ENCODE measurements around the gene TMEM132E. TPM values are rescaled to one million over a fixed set of nuclear protein-coding genes. Genes with fewer than 3 reads are reported as not detected.

Gene TMEM132E
- total and polyA plus RNA-seq, 12 donors = 0.07 to 1.1 (median 0.23) TPM; not detected in 1

DNA sequence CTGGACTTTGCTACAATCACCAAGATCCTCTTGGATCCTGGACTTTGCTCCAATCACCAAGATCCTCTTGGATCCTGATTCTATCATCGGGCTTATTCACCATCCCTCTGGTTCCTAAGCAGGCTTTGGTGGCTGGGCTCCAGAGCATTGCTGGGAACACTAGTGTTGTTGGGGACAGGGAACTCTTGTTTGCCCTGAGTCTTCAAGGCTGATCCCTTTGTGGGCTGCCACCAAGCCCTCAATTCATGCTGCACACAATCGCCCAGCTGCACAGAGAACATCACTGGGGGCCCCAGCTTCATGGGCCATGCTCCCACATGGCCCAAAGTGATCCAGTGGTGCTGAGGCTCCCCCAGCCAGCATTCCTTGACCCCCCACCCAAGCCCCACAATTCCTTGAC, 88.3 kb downstream of the TMEM132E start:
- TF ChIP-seq POLR2A (IDR thresholded peaks at IDR 0.05) (no peak), CTCF (IDR thresholded peaks at IDR 0.05) (no peak)
- 63 to 79% (median 67%) methylated on average over 1 to 2 of the region's 2 CpGs for WGBS, 4 donors
- Histone ChIP-seq H3K27me3 (no peaks in the 10 kb centered on the region), H3K4me3 (no peak overlapping the region), H3K4me1 (replicated peaks in 1 of 2) (no peaks in the 10 kb centered on the region), H3K36me3 (replicated peaks in 1 of 2) (no peaks in the 10 kb centered on the region), H3K9me3 (replicated peaks in 1 of 3) (no peaks in the 10 kb centered on the region), H3K27ac (no peak overlapping the region)
- no peak for DNase-seq
- intact Hi-C loops (cut with DNase I) = no loop called here

DNA sequence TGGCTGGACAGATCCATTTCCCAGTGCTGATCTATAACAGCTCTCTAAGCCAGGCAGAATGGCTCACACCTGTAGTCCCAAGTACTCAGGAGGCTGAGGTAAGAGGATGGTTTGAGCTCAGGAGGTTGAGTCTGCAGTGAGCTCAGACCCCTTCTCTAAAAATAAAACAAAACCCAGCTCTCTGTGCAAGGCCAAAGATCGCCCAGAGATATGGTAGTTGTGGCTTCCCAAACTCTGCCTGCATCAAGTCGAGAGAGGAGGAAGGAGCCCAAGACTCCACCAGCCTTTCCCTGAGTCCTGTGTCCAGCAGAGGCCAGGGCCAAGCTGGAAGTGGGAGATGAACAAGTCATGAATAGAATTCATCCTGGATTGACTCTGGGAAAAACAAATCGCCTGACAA, 88.8 kb downstream of the TMEM132E start:
- no peak for DNase-seq
- no peaks in the 10 kb centered on the region for H3K4me1 ChIP-seq (replicated peaks in 1 of 2)
- H3K36me3 ChIP-seq (replicated peaks in 1 of 2) = no peaks in the 10 kb centered on the region
- no peak overlapping the region for H3K27ac ChIP-seq
- intact Hi-C loops (cut with DNase I) = no loop called here
- TF ChIP-seq CTCF (IDR thresholded peaks at IDR 0.05) = no peak
- no peak for TF ChIP-seq POLR2A (IDR thresholded peaks at IDR 0.05)
- 69 to 76% (median 71%) methylated on average over 3 of the region's 3 CpGs for WGBS, 4 donors
- H3K27me3 ChIP-seq = no peaks in the 10 kb centered on the region
- no peak overlapping the region for H3K4me3 ChIP-seq
- H3K9me3 ChIP-seq (replicated peaks in 1 of 3) = no peaks in the 10 kb centered on the region

GRCh38 chr17:34669511-34669910, 90.1 kb downstream of the TMEM132E start:
- H3K4me1 ChIP-seq (replicated peaks in 1 of 2) = no peaks in the 10 kb centered on the region
- no peaks in the 10 kb centered on the region for H3K36me3 ChIP-seq (replicated peaks in 1 of 2)
- intact Hi-C loops (cut with DNase I) = no loop called here
- WGBS, 4 donors = 64 to 89% (median 77%) methylated on average over 2 to 5 of the region's 5 CpGs
- TF ChIP-seq CTCF (IDR thresholded peaks at IDR 0.05) = no peak
- no peaks in the 10 kb centered on the region for H3K27me3 ChIP-seq
- H3K4me3 ChIP-seq = no peak overlapping the region
- H3K27ac ChIP-seq = no peak overlapping the region
- H3K9me3 ChIP-seq (replicated peaks in 1 of 3) = no peaks in the 10 kb centered on the region
- no peak for DNase-seq

GRCh38 chr17:34670618-34671017, 91.2 kb downstream of the TMEM132E start:
- intact Hi-C loops (cut with DNase I) = no loop called here
- no peak for DNase-seq
- H3K27me3 ChIP-seq = no peaks in the 10 kb centered on the region
- H3K9me3 ChIP-seq (replicated peaks in 1 of 3) = no peaks in the 10 kb centered on the region
- no peak for TF ChIP-seq CTCF (IDR thresholded peaks at IDR 0.05)
- TF ChIP-seq POLR2A (IDR thresholded peaks at IDR 0.05) = no peak
- 75 to 85% (median 78%) methylated on average over 7 of the region's 7 CpGs for WGBS, 4 donors
- no peaks in the 10 kb centered on the region for H3K36me3 ChIP-seq (replicated peaks in 1 of 2)
- H3K4me1 ChIP-seq (replicated peaks in 1 of 2) = no peaks in the 10 kb centered on the region
- H3K4me3 ChIP-seq = no peak overlapping the region
- no peak overlapping the region for H3K27ac ChIP-seq

All from adrenal gland (tissue), 12 donors.